HL-60 (cell line): Measurements from ENCODE around the gene BAIAP2.

Experiments
- DNase-seq, 2 experiments: peaks; one replicate each; pipeline ENCODE4 v3.0.0-alpha.2; 2010 to 2020; ENCODE audit warnings: low read depth in 1 of 2, low spot score in 1 of 2
- H3K27ac ChIP-seq: fragments of 250-450 bp; sonication (Bioruptor Pico); replicated peaks from 2 replicates; pipeline ENCODE4 v1.5.1; 2020; ENCODE audit warnings: mild to moderate bottlenecking, moderate library complexity
- H3K27me3 ChIP-seq: fragments of 250-450 bp; sonication (Bioruptor Pico); 2 replicates; pipeline ENCODE4 v1.5.1; 2021; ENCODE audit warnings: mild to moderate bottlenecking, moderate library complexity; ENCODE audit not compliant: insufficient read depth, poor library complexity, severe bottlenecking
- H3K4me3 ChIP-seq: replicated peaks from 2 replicates; pipeline ENCODE4 v1.5.1; 2011; ENCODE audit warnings: mild to moderate bottlenecking, control low read depth, low read length; ENCODE audit not compliant: insufficient read depth
- CTCF ChIP-seq: IDR thresholded peaks from one replicate; pipeline ENCODE4 v1.5.1; 2011; ENCODE audit warnings: low read length, control low read depth, inconsistent platforms; ENCODE audit not compliant: insufficient read depth
- GABPA ChIP-seq: IDR thresholded peaks from 2 replicates; pipeline ENCODE4 v1.6.1; 2012; ENCODE audit warnings: low read depth
- POLR2AphosphoS5 ChIP-seq: IDR thresholded peaks from 2 replicates; pipeline ENCODE4 v1.6.1; 2012; ENCODE audit warnings: low read depth
- REST ChIP-seq: IDR thresholded peaks from 2 replicates; pipeline ENCODE4 v1.6.1; 2012; ENCODE audit warnings: low read depth; ENCODE audit not compliant: insufficient replicate concordance
- SPI1 ChIP-seq: IDR thresholded peaks from 2 replicates; pipeline ENCODE4 v1.6.1; 2012; ENCODE audit warnings: low read depth, mild to moderate bottlenecking, borderline replicate concordance

BAIAP2 gene

GRCh38 chr17:81163051-81163695, 128.2 kb downstream of the BAIAP2 start:
- Histone ChIP-seq H3K27ac (no peak overlapping the region), H3K4me3 (no peak overlapping the region), H3K27me3 (peaks cover 23% of the 10 kb centered on the region)
- TF ChIP-seq POLR2AphosphoS5 (no peak), SPI1 (no peak), REST (no peak), CTCF (no peak), GABPA (no peak)
- no peak for DNase-seq

- no peak overlapping the region for H3K27ac ChIP-seq
- H3K4me3 ChIP-seq: no peak overlapping the region
- no peak for DNase-seq
- H3K27me3 ChIP-seq: peaks cover 28% of the 10 kb centered on the region
- TF ChIP-seq POLR2AphosphoS5 (no peak), CTCF (no peak), GABPA (no peak), SPI1 (no peak), REST (no peak)
Measured at GRCh38 chr17:81163703-81164370, 128.9 kb downstream of the BAIAP2 start.

- H3K27ac ChIP-seq: no peak overlapping the region
- no peak for DNase-seq
- no peak overlapping the region for H3K4me3 ChIP-seq
- H3K27me3 ChIP-seq: peaks cover 30% of the 10 kb centered on the region
- TF ChIP-seq CTCF (no peak), POLR2AphosphoS5 (no peak), REST (no peak), SPI1 (no peak), GABPA (no peak)
Measured at GRCh38 chr17:81164371-81165245, 129.7 kb downstream of the BAIAP2 start.
